Testis (tissue), 2 donors: ENCODE measurements around the gene SP3.

Experiments
- POLR2A ChIP-seq: fragments of 450-650 bp; IDR thresholded peaks from one replicate; pipeline ENCODE4 v1.6.1; 2017; ENCODE audit warnings: antibody characterized with exemption, mild to moderate bottlenecking, moderate library complexity
- TF ChIP-seq, protein P1 (sequence below), 3 experiments: fragments of 450-650 bp in 2 of 3; fragments of 200-600 bp in 1 of 3; sonication (generic) in 1 of 3; IDR thresholded peaks; one replicate each; pipeline ENCODE4 v1.5.1; 2016 to 2019; ENCODE audit warnings: antibody characterized with exemption in 3 of 3, mild to moderate bottlenecking in 2 of 3, moderate library complexity in 1 of 3

DNA sequence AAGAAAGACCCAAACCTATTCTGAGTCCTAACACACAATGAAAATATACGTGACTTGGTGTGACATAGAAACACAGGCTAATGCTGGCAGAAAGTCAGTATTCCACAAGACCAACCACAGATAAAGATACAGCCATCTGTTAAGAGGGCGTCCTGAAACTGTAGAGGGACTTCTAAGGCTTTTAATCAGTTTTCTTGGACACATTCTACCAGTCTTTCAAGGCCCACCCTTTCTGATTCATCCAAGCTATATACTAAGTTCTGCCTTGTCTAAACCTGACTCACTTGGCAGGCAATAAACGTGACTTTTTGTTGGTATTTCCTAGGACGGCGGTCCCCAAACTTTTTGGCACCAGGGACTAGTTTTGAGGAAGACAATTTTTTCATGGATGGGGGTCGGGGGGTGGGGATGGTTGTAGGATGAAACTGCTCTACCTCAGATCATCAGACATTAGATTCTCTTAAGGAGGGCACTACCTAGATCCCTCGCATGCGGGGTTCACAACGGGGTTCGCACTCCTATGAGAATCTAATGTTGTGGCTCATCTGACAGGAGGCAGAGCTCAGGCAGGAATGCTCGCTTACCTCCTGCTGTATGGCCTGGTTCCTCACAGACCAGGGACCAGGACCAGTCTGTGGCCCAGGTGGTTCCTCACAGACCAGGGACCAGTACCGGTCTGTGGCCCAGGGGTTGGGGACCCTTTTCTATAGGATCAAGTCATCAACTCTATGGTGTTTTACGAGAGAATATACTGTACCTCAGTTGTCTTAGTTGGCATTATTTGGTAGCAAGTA lies 61.4 kb downstream of the SP3 start:
- TF ChIP-seq, protein P1, sequence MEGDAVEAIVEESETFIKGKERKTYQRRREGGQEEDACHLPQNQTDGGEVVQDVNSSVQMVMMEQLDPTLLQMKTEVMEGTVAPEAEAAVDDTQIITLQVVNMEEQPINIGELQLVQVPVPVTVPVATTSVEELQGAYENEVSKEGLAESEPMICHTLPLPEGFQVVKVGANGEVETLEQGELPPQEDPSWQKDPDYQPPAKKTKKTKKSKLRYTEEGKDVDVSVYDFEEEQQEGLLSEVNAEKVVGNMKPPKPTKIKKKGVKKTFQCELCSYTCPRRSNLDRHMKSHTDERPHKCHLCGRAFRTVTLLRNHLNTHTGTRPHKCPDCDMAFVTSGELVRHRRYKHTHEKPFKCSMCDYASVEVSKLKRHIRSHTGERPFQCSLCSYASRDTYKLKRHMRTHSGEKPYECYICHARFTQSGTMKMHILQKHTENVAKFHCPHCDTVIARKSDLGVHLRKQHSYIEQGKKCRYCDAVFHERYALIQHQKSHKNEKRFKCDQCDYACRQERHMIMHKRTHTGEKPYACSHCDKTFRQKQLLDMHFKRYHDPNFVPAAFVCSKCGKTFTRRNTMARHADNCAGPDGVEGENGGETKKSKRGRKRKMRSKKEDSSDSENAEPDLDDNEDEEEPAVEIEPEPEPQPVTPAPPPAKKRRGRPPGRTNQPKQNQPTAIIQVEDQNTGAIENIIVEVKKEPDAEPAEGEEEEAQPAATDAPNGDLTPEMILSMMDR (IDR thresholded peaks at IDR 0.05): no peak
- TF ChIP-seq POLR2A: no peak
